PFSK-1 (cell line): ENCODE data around the gene ATP2B2.

Experiments
- FOXP2 ChIP-seq: optimal IDR thresholded peaks from 2 replicates; pipeline ENCODE3; 2011; ENCODE audit warnings: borderline replicate concordance, control low read depth, inconsistent platforms; ENCODE audit not compliant: insufficient read depth; ENCODE audit errors: extremely low read length, extremely low read depth
- POLR2AphosphoS5 ChIP-seq: IDR thresholded peaks from 2 replicates; pipeline ENCODE4 v1.6.1; 2012; ENCODE audit warnings: low read depth, mild to moderate bottlenecking, control low read depth, low read length, moderate library complexity
- REST ChIP-seq, 2 experiments: IDR thresholded peaks; 2 replicates each; pipeline versions ENCODE4 v1.6.1 to v1.8.0; 2011 to 2012; ENCODE audit warnings: low read depth in 2 of 2, low read length in 2 of 2, control low read depth in 1 of 2, inconsistent platforms in 1 of 2, mild to moderate bottlenecking in 1 of 2, moderate library complexity in 1 of 2; ENCODE audit not compliant: insufficient read depth in 1 of 2
- SIN3A ChIP-seq: IDR thresholded peaks from 2 replicates; pipeline ENCODE4 v1.6.1; 2012; ENCODE audit warnings: mild to moderate bottlenecking, low read length, moderate library complexity, borderline replicate concordance; ENCODE audit not compliant: insufficient read depth
- TAF1 ChIP-seq: IDR thresholded peaks from 2 replicates; pipeline ENCODE4 v1.6.1; 2012; ENCODE audit warnings: low read length, control low read depth, borderline replicate concordance; ENCODE audit not compliant: insufficient read depth

Gene ATP2B2

GRCh38 chr3:10371167-10371566 is 134.2 kb downstream of the ATP2B2 start:
- no peak for TF ChIP-seq REST (IDR thresholded peaks at IDR 0.05; ENCODE audit: insufficient read depth in 1 of 2, low read depth in 2 of 2, low read length in 2 of 2)

GRCh38 chr3:10370429-10370828 is 135.0 kb downstream of the ATP2B2 start:
- no peak for TF ChIP-seq TAF1
- no peak for TF ChIP-seq POLR2AphosphoS5
- TF ChIP-seq SIN3A: no peak
- TF ChIP-seq FOXP2: no peak
- no peak for TF ChIP-seq REST (IDR thresholded peaks at IDR 0.05; ENCODE audit: insufficient read depth in 1 of 2, low read depth in 2 of 2, low read length in 2 of 2)

- TF ChIP-seq POLR2AphosphoS5 (no peak), SIN3A (no peak), TAF1 (no peak), FOXP2 (no peak), REST (IDR thresholded peaks at IDR 0.05; ENCODE audit: insufficient read depth in 1 of 2, low read depth in 2 of 2, low read length in 2 of 2) (no peak)
Observed at GRCh38 chr3:10368512-10368911, 136.9 kb downstream of the ATP2B2 start.

- TF ChIP-seq TAF1 (no peak), REST (IDR thresholded peaks at IDR 0.05; ENCODE audit: insufficient read depth in 1 of 2, low read depth in 2 of 2, low read length in 2 of 2) (no peak), SIN3A (no peak), FOXP2 (no peak), POLR2AphosphoS5 (no peak)
Observed at GRCh38 chr3:10367506-10367905, 137.9 kb downstream of the ATP2B2 start.

GRCh38 chr3:10366651-10367101 is 138.7 kb downstream of the ATP2B2 start:
- TF ChIP-seq FOXP2: no peak
- TF ChIP-seq REST (IDR thresholded peaks at IDR 0.05; ENCODE audit: insufficient read depth in 1 of 2, low read depth in 2 of 2, low read length in 2 of 2): no peak
- no peak for TF ChIP-seq SIN3A
- TF ChIP-seq POLR2AphosphoS5: no peak
- TF ChIP-seq TAF1: no peak
